Left lobe of liver (tissue), 2 donors: ENCODE results near the gene EPHX1. TPM values are rescaled to one million over a fixed set of nuclear protein-coding genes. Genes with fewer than 3 reads are reported as not detected.
A peak's percentile ranks its signal among the peaks of the same experiment; 100 is the strongest.
"Not testable (repeated sequence)": the region's sequence is repeated elsewhere in the genome, so short reads cannot be mapped to it uniquely, and the experiment has no call there.

Experiments
- ATAC-seq: fragments of 200-7000 bp; cut with Tn5 transposase; one replicate; pipeline ENCODE4 v1.9.1; 2020; ENCODE audit warnings: mild to moderate bottlenecking, moderate library complexity
- DNase-seq: peaks from one replicate; pipeline ENCODE4 v3.0.0-alpha.2; 2020; ENCODE audit warnings: low spot score
- total RNA-seq: library from RNA; stranded (reverse); gene quantifications from one replicate; pipeline ENCODE4 v1.2.1, GENCODE V29; 2021
- donor health status: DM: no; HTN: no; CAD: no; lungs with moderate emphysema.
- donor health status: DM: no; HTN: yes; CAD: no.

Gene EPHX1
- total RNA-seq, 1 donor from 2014 or later, result 1,368 TPM

GRCh38 chr1:225815526-225816178 lies 5.7 kb downstream of the EPHX1 start:
- DNase-seq, result peak; percentile 38
- no peak for ATAC-seq

- DNase-seq, result peak; percentile 62
- ATAC-seq, result peak; percentile 13
Measured at GRCh38 chr1:225816643-225817538, 7.0 kb downstream of the EPHX1 start.

- peak; percentile 93 for DNase-seq
- ATAC-seq, result peak; percentile 60
Measured at GRCh38 chr1:225817611-225818061, 7.7 kb downstream of the EPHX1 start.

- DNase-seq, result peak; percentile 46
- ATAC-seq, result peak; percentile 2
Measured at GRCh38 chr1:225818229-225818628, 8.3 kb downstream of the EPHX1 start.

GRCh38 chr1:225819346-225820192 lies 9.6 kb downstream of the EPHX1 start:
- ATAC-seq (no peak), DNase-seq (no peak)

GRCh38 chr1:225820522-225821120 lies 10.7 kb downstream of the EPHX1 start:
- peak; percentile 44 for ATAC-seq

GRCh38 chr1:225822655-225823403 lies 12.9 kb downstream of the EPHX1 start:
- ATAC-seq, result no peak
- no peak for DNase-seq

More at GRCh38 chr1:225820522-225821120, 10.7 kb downstream of the EPHX1 start:
- no peak for DNase-seq

GRCh38 chr1:225823811-225824261 lies 13.9 kb downstream of the EPHX1 start:
- ATAC-seq (peak; percentile 26), DNase-seq (no peak)

- peak; percentile 19 for ATAC-seq
- no peak for DNase-seq
Measured at GRCh38 chr1:225824533-225824941, 14.6 kb downstream of the EPHX1 start.

GRCh38 chr1:225825078-225825477 lies 15.2 kb downstream of the EPHX1 start:
- peak; percentile 94 for DNase-seq
- ATAC-seq, result peak; percentile 70

- ATAC-seq, result peak; percentile 4
Measured at GRCh38 chr1:225825607-225826007, 15.7 kb downstream of the EPHX1 start.

GRCh38 chr1:225827076-225827475 lies 17.2 kb downstream of the EPHX1 start:
- no peak for ATAC-seq

More at GRCh38 chr1:225825607-225826007, 15.7 kb downstream of the EPHX1 start:
- no peak for DNase-seq

GRCh38 chr1:225828706-225829345 lies 18.9 kb downstream of the EPHX1 start:
- peak; percentile 50 for DNase-seq
- ATAC-seq, result peak; percentile 10

More at GRCh38 chr1:225827076-225827475, 17.2 kb downstream of the EPHX1 start:
- DNase-seq, result no peak

- ATAC-seq (no peak), DNase-seq (no peak)
Measured at GRCh38 chr1:225830841-225831240, 20.9 kb downstream of the EPHX1 start.

GRCh38 chr1:225834417-225835329 lies 24.7 kb downstream of the EPHX1 start:
- ATAC-seq (peak; percentile 63), DNase-seq (no peak)

- ATAC-seq (peak; percentile 34), DNase-seq (no peak)
Measured at GRCh38 chr1:225835856-225836255, 25.9 kb downstream of the EPHX1 start.

- DNase-seq, ATAC-seq: not testable (repeated sequence)
Measured at GRCh38 chr1:225836296-225836695, 26.4 kb downstream of the EPHX1 start.

- DNase-seq, result no peak
Measured at GRCh38 chr1:225838793-225839192, 28.9 kb downstream of the EPHX1 start.

More at GRCh38 chr1:225838793-225839192, 28.9 kb downstream of the EPHX1 start:
- no peak for ATAC-seq
